SU-DHL-6 (cell line): Measurements from ENCODE around the gene HEATR1.

ENCODE experiments used
- H2AFZ ChIP-seq: fragments of 200-600 bp; sonication (generic); 2 replicates; pipeline ENCODE4 v1.6.1; 2014; ENCODE audit warnings: low read depth, mild to moderate bottlenecking, moderate library complexity, mixed read lengths, antibody characterized with exemption, low read length; ENCODE audit not compliant: severe bottlenecking
- H3F3A ChIP-seq: fragments of 200-600 bp; shearing (Covaris generic); 2 replicates; pipeline ENCODE4 v1.6.0; 2016; ENCODE audit warnings: antibody characterized with exemption, mild to moderate bottlenecking; ENCODE audit not compliant: insufficient read depth
- H3K27ac ChIP-seq: fragments of 200-600 bp; sonication (generic); 2 replicates; pipeline ENCODE4 v1.5.1; 2016; ENCODE audit warnings: low read depth, mild to moderate bottlenecking, low read length, moderate library complexity, mixed read lengths
- H3K27me3 ChIP-seq: fragments of 200-600 bp; sonication (generic), shearing (Covaris generic); 2 replicates; pipeline ENCODE4 v1.6.0; 2014; ENCODE audit warnings: mild to moderate bottlenecking, low read length
- H3K36me3 ChIP-seq: fragments of 200-600 bp; sonication (generic); 2 replicates; pipeline ENCODE4 v1.6.1; 2014; ENCODE audit warnings: mild to moderate bottlenecking, low read length, mixed read lengths
- H3K4me2 ChIP-seq: fragments of 300-600, 200-600 bp; shearing (Covaris generic), sonication (generic); 2 replicates; pipeline ENCODE4 v1.6.0; 2014; ENCODE audit warnings: low read length, low read depth, mild to moderate bottlenecking; ENCODE audit not compliant: poor library complexity, severe bottlenecking
- H3K4me3 ChIP-seq: fragments of 200-600 bp; sonication (generic); 2 replicates; pipeline ENCODE4 v1.5.1; 2014; ENCODE audit warnings: antibody characterized with exemption, low read length, mild to moderate bottlenecking, mixed read lengths; ENCODE audit not compliant: insufficient read depth, poor library complexity, severe bottlenecking
- H3K79me2 ChIP-seq: fragments of 200-600 bp; sonication (generic); 2 replicates; pipeline ENCODE4 v1.6.1; 2014; ENCODE audit warnings: mild to moderate bottlenecking, low read length, moderate library complexity; ENCODE audit not compliant: insufficient read depth
- H3K9ac ChIP-seq: fragments of 200-600 bp; sonication (generic); 2 replicates; pipeline ENCODE4 v1.7.0; 2014; ENCODE audit warnings: mild to moderate bottlenecking, low read length
- H3K9me2 ChIP-seq: fragments of 200-600 bp; sonication (generic); replicated peaks from 2 replicates; pipeline ENCODE4 v1.6.1; 2014; ENCODE audit warnings: low read length; ENCODE audit not compliant: insufficient read depth
- H3K9me3 ChIP-seq: fragments of 200-600 bp; sonication (generic); 2 replicates; pipeline ENCODE4 v1.6.1; 2014; ENCODE audit warnings: low read length, mixed read lengths; ENCODE audit not compliant: insufficient read depth
- H4K20me1 ChIP-seq: fragments of 200-600 bp; sonication (generic); 2 replicates; pipeline ENCODE4 v1.6.1; 2014; ENCODE audit warnings: low read depth, mild to moderate bottlenecking, antibody characterized with exemption, low read length, moderate library complexity, mixed read lengths
- CTCF ChIP-seq: fragments of 200-600 bp; sonication (generic); IDR thresholded peaks from one replicate; pipeline ENCODE4 v1.5.1; 2017; ENCODE audit warnings: antibody characterized with exemption, mild to moderate bottlenecking, low read length, moderate library complexity; ENCODE audit not compliant: insufficient read depth, poor library complexity, severe bottlenecking
- EZH2phosphoT487 ChIP-seq: fragments of 200-600 bp; sonication (generic), shearing (Covaris generic); conservative IDR thresholded peaks from 2 replicates; pipeline ENCODE4 v1.6.1; 2018; ENCODE audit warnings: mild to moderate bottlenecking, antibody characterized with exemption, low read length, moderate library complexity, mixed read lengths

HEATR1 gene

GRCh38 chr1:236535662-236536161, 68.6 kb downstream of the HEATR1 start:
- Histone ChIP-seq H3K27me3 (no peaks in the 10 kb centered on the region), H3K36me3 (no peaks in the 10 kb centered on the region)

GRCh38 chr1:236535190-236535589, 69.1 kb downstream of the HEATR1 start:
- Histone ChIP-seq H3K36me3 (no peaks in the 10 kb centered on the region), H4K20me1 (no peaks in the 10 kb centered on the region), H3K9me2 (no peaks in the 10 kb centered on the region), H3F3A (no peaks in the 10 kb centered on the region; the same call in 1 of the 2 replicates), H3K4me3 (no peak overlapping the region), H3K9me3 (no peaks in the 10 kb centered on the region), H3K4me2 (no peak overlapping the region), H3K27me3 (no peaks in the 10 kb centered on the region), H3K27ac (no peak overlapping the region), H3K9ac (no peak overlapping the region), H2AFZ (no peak overlapping the region), H3K79me2 (no peaks in the 10 kb centered on the region)
- TF ChIP-seq EZH2phosphoT487 (no peak), CTCF (no peak)

More at GRCh38 chr1:236535662-236536161, 68.6 kb downstream of the HEATR1 start:
- Histone ChIP-seq H2AFZ (no peak overlapping the region), H3K4me3 (no peak overlapping the region), H3K79me2 (no peaks in the 10 kb centered on the region), H3K9me2 (no peaks in the 10 kb centered on the region), H3K4me2 (no peak overlapping the region), H3K9ac (no peak overlapping the region), H3K27ac (no peak overlapping the region), H3K9me3 (no peaks in the 10 kb centered on the region), H3F3A (no peaks in the 10 kb centered on the region), H4K20me1 (no peaks in the 10 kb centered on the region)
- no peak for TF ChIP-seq CTCF
- TF ChIP-seq EZH2phosphoT487, result no peak

- Histone ChIP-seq H3K9me3 (no peaks in the 10 kb centered on the region), H3F3A (no peaks in the 10 kb centered on the region; the same call in 1 of the 2 replicates), H3K9me2 (no peaks in the 10 kb centered on the region), H3K79me2 (no peaks in the 10 kb centered on the region), H4K20me1 (no peaks in the 10 kb centered on the region), H3K4me3 (no peak overlapping the region), H3K27me3 (no peaks in the 10 kb centered on the region), H3K36me3 (no peaks in the 10 kb centered on the region), H3K9ac (no peak overlapping the region), H2AFZ (no peak overlapping the region), H3K4me2 (no peak overlapping the region), H3K27ac (no peak overlapping the region)
- TF ChIP-seq CTCF (no peak), EZH2phosphoT487 (no peak)
Observed at GRCh38 chr1:236534151-236534651, 70.1 kb downstream of the HEATR1 start.
